Immature natural killer cell (primary cell): ENCODE results near the gene PANX1. TPM values are rescaled to one million over a fixed set of nuclear protein-coding genes. Genes with fewer than 3 reads are reported as not detected.
A peak's percentile ranks its signal among the peaks of the same experiment; 100 is the strongest.
"Not testable (repeated sequence)": the region's sequence is repeated elsewhere in the genome, so short reads cannot be mapped to it uniquely, and the experiment has no call there.

Source experiments
- DNase-seq, 3 donors: peaks; one replicate each; pipeline ENCODE4 v3.0.0; 2022; ENCODE audit warnings: mixed read lengths in 1 of 3
- H3K27ac Mint-ChIP-seq, 6 donors: one replicate each; pipeline ENCODE4 v1.8.0; 2020; ENCODE audit warnings: mixed read lengths in 6 of 6, mild to moderate bottlenecking in 5 of 6, inconsistent platforms in 4 of 6, moderate library complexity in 3 of 6
- H3K27me3 Mint-ChIP-seq, 3 donors: one replicate each; pipeline ENCODE4 v1.8.0; 2020 to 2021; ENCODE audit warnings: low read depth in 3 of 3, mild to moderate bottlenecking in 3 of 3, mixed read lengths in 3 of 3, moderate library complexity in 3 of 3, inconsistent platforms in 1 of 3
- H3K36me3 Mint-ChIP-seq, 3 donors: one replicate each; pipeline ENCODE4 v1.8.0; 2020; ENCODE audit warnings: mixed read lengths in 3 of 3, inconsistent platforms in 2 of 3, mild to moderate bottlenecking in 2 of 3
- H3K4me1 Mint-ChIP-seq, 2 donors: one replicate each; pipeline ENCODE4 v1.8.0; 2020; ENCODE audit warnings: inconsistent platforms in 2 of 2, mild to moderate bottlenecking in 2 of 2, mixed read lengths in 2 of 2, moderate library complexity in 1 of 2
- H3K4me3 Mint-ChIP-seq, 5 donors: one replicate each; pipeline ENCODE4 v1.8.0; 2020; ENCODE audit warnings: mild to moderate bottlenecking in 5 of 5, mixed read lengths in 5 of 5, inconsistent platforms in 3 of 5, moderate library complexity in 3 of 5
- H3K9me3 Mint-ChIP-seq, 6 donors: one replicate each; pipeline ENCODE4 v1.8.0; 2020; ENCODE audit warnings: mild to moderate bottlenecking in 6 of 6, mixed read lengths in 6 of 6, inconsistent platforms in 4 of 6, moderate library complexity in 3 of 6
- polyA plus RNA-seq, 3 donors: library from polyadenylated mRNA; unstranded; fragments of 300-500 nt; fragmentation: Illumina TruSeq; gene quantifications; one replicate each; pipeline ENCODE4 v1.2.3, GENCODE V29; 2021

Gene PANX1
- polyA plus RNA-seq, 3 donors from 2014 or later = 9.2 to 16.0 (median 12.8) TPM

- Mint-ChIP-seq H3K4me1 (peaks cover 86 to 96% of the 10 kb centered on the region in 2 donors), H3K27ac (peak overlapping the region in 4 of 6 donors; percentile 7 to 11 (median 9)), H3K36me3 (peaks cover 0 to 3% (median 0%) of the 10 kb centered on the region in 3 donors), H3K9me3 (no peaks in the 10 kb centered on the region), H3K27me3 (peaks cover 0 to 8% (median 3%) of the 10 kb centered on the region in 3 donors), H3K4me3 (peak overlapping the region; percentile 57 to 79 (median 64))
- peak; percentile 52 to 54 (median 53) for DNase-seq
Observed at GRCh38 chr11:94147433-94147845, 18.8 kb downstream of the PANX1 start.

DNA sequence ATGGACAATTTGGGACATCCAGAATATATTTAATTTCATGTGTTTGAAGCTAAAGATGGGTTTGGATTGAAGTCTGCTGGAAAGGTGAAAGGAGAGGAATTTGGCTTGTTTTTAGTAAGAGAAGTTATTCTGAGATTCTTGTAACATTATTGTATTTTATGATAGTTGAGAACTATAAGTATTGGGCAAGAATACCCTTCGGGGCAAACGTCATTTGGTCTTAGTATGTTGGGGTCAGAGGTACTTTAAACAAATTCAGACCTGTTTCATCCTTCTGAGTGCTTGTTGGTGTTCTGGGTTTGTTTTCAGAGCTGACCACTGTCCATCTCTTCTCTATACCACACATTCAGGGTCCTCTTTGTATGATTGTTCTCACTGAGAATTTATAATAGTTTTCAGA is 19.5 kb downstream of the PANX1 start:
- Mint-ChIP-seq H3K4me3 (peak overlapping the region; percentile 10 to 79 (median 64)), H3K27me3 (peaks cover 0 to 8% (median 3%) of the 10 kb centered on the region in 3 donors), H3K36me3 (peaks cover 0 to 3% (median 0%) of the 10 kb centered on the region in 3 donors), H3K4me1 (peaks cover 89 to 94% of the 10 kb centered on the region in 2 donors), H3K27ac (peak overlapping the region in 1 of 6 donors; percentile 8), H3K9me3 (no peaks in the 10 kb centered on the region)
- no peak for DNase-seq

GRCh38 chr11:94149431-94150017 is 20.9 kb downstream of the PANX1 start:
- H3K27ac Mint-ChIP-seq = no peak overlapping the region
- no peaks in the 10 kb centered on the region for H3K9me3 Mint-ChIP-seq
- DNase-seq = no peak
- no peak overlapping the region for H3K4me3 Mint-ChIP-seq
- peaks cover 83% of the 10 kb centered on the region in 2 donors for H3K4me1 Mint-ChIP-seq
- H3K27me3 Mint-ChIP-seq = peaks cover 0 to 8% (median 3%) of the 10 kb centered on the region in 3 donors
- peaks cover 0 to 8% (median 0%) of the 10 kb centered on the region in 3 donors for H3K36me3 Mint-ChIP-seq

- Mint-ChIP-seq H3K27ac (no peak overlapping the region), H3K4me3 (no peak overlapping the region), H3K4me1 (peaks cover 77 to 78% of the 10 kb centered on the region in 2 donors), H3K36me3 (peaks cover 0 to 8% (median 0%) of the 10 kb centered on the region in 3 donors), H3K9me3 (no peaks in the 10 kb centered on the region), H3K27me3 (peaks cover 0 to 8% (median 3%) of the 10 kb centered on the region in 3 donors)
- DNase-seq = no peak
Observed at GRCh38 chr11:94150056-94150455, 21.4 kb downstream of the PANX1 start.

- DNase-seq = no peak
- Mint-ChIP-seq H3K4me1 (peaks cover 68 to 69% of the 10 kb centered on the region in 2 donors), H3K27ac (no peak overlapping the region), H3K36me3 (peaks cover 0 to 5% (median 0%) of the 10 kb centered on the region in 3 donors), H3K4me3 (no peak overlapping the region), H3K9me3 (no peaks in the 10 kb centered on the region), H3K27me3 (peaks cover 0 to 8% (median 3%) of the 10 kb centered on the region in 3 donors)
Observed at GRCh38 chr11:94150704-94151685, 22.4 kb downstream of the PANX1 start.

GRCh38 chr11:94151903-94152677 is 23.4 kb downstream of the PANX1 start:
- Mint-ChIP-seq H3K27me3 (peaks cover 0 to 8% (median 3%) of the 10 kb centered on the region in 3 donors), H3K4me3 (peak overlapping the region in 1 of 5 donors; percentile 11), H3K4me1 (peaks cover 57 to 60% of the 10 kb centered on the region in 2 donors), H3K36me3 (peaks cover 0 to 5% (median 4%) of the 10 kb centered on the region in 3 donors), H3K27ac (peak overlapping the region in 1 of 6 donors; percentile 47), H3K9me3 (no peaks in the 10 kb centered on the region)
- no peak for DNase-seq

- DNase-seq = no peak
- Mint-ChIP-seq H3K9me3 (no peaks in the 10 kb centered on the region), H3K27me3 (peaks cover 0 to 3% (median 3%) of the 10 kb centered on the region in 3 donors), H3K4me3 (no peak overlapping the region), H3K27ac (no peak overlapping the region), H3K4me1 (peaks cover 52 to 54% of the 10 kb centered on the region in 2 donors), H3K36me3 (peaks cover 0 to 10% (median 4%) of the 10 kb centered on the region in 3 donors)
Observed at GRCh38 chr11:94152678-94153065, 24.0 kb downstream of the PANX1 start.

DNA sequence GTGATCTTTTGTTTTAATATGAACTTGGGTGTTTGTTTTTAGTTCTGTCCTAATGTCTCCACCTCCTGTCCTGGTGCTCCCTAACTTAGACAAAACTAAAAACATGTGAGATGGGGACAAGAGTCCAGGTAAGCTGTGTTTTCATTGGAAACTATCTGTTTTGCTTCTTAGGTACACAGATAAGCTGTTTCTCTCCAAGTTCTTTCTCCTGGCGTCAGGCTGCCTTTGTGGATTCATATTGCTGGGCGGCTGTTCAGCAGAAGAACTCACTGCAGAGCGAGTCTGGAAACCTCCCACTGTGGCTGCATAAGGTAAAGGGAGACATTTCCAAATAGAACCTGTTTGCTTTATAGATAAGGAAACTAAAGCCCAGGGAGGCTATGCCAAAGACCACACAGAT is 24.7 kb downstream of the PANX1 start:
- H3K36me3 Mint-ChIP-seq = peaks cover 0 to 10% (median 4%) of the 10 kb centered on the region in 3 donors
- H3K9me3 Mint-ChIP-seq = no peaks in the 10 kb centered on the region
- peaks cover 0 to 3% (median 0%) of the 10 kb centered on the region in 3 donors for H3K27me3 Mint-ChIP-seq
- no peak for DNase-seq
- no peak overlapping the region for H3K27ac Mint-ChIP-seq
- no peak overlapping the region for H3K4me3 Mint-ChIP-seq
- peaks cover 45 to 49% of the 10 kb centered on the region in 2 donors for H3K4me1 Mint-ChIP-seq

- Mint-ChIP-seq H3K9me3 (peaks cover 0 to 3% (median 0%) of the 10 kb centered on the region in 6 donors), H3K27me3 (peaks cover 0 to 3% (median 2%) of the 10 kb centered on the region in 3 donors), H3K4me3 (no peak overlapping the region), H3K4me1 (peaks cover 36 to 43% of the 10 kb centered on the region in 2 donors), H3K36me3 (peaks cover 0 to 10% (median 4%) of the 10 kb centered on the region in 3 donors), H3K27ac (no peak overlapping the region)
- no peak for DNase-seq
Observed at GRCh38 chr11:94154095-94154856, 25.6 kb downstream of the PANX1 start.

DNA sequence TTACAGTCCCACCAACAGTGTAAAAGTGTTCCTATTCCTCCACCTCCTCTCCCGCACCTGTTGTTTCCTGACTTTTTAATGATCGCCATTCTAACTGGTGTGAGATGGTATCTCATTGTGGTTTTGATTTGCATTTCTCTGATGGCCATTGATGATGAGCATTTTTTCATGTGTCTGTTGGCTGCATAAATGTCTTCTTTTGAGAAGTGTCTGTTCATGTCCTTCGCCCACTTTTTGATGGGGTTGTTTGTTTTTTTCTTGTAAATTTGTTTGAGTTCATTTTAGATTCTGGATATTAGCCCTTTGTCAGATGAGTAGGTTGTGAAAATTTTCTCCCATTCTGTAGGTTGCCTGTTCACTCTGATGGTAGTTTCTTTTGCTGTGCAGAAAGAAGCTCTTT is 28.7 kb downstream of the PANX1 start:
- not testable (repeated sequence) for H3K27me3 Mint-ChIP-seq, H3K27ac Mint-ChIP-seq, DNase-seq, H3K9me3 Mint-ChIP-seq, H3K4me3 Mint-ChIP-seq
- Mint-ChIP-seq H3K4me1 (peaks cover 36 to 39% of the 10 kb centered on the region in 2 donors), H3K36me3 (peaks cover 0 to 15% (median 10%) of the 10 kb centered on the region in 3 donors)

GRCh38 chr11:94168882-94169281 is 40.2 kb downstream of the PANX1 start:
- Mint-ChIP-seq H3K27me3 (no peaks in the 10 kb centered on the region), H3K36me3 (peaks cover 0 to 8% (median 0%) of the 10 kb centered on the region in 3 donors), H3K4me3 (no peak overlapping the region), H3K4me1 (peaks cover 50 to 82% of the 10 kb centered on the region in 2 donors), H3K27ac (no peak overlapping the region), H3K9me3 (no peaks in the 10 kb centered on the region)
- DNase-seq = no peak

GRCh38 chr11:94169516-94169915 is 40.9 kb downstream of the PANX1 start:
- DNase-seq = no peak
- Mint-ChIP-seq H3K4me1 (peaks cover 44 to 76% of the 10 kb centered on the region in 2 donors), H3K27me3 (no peaks in the 10 kb centered on the region), H3K9me3 (no peaks in the 10 kb centered on the region), H3K4me3 (no peak overlapping the region), H3K36me3 (peaks cover 0 to 8% (median 0%) of the 10 kb centered on the region in 3 donors), H3K27ac (no peak overlapping the region)
